C4-2B (cell line): ENCODE results near the gene RNF123.

ENCODE experiments used
- ZFX ChIP-seq: fragments of 450-650 bp; IDR thresholded peaks from 2 replicates; pipeline ENCODE4 v1.6.1; 2017
- TF ChIP-seq, protein P1 (sequence below): fragments of 450-650 bp; conservative IDR thresholded peaks from 2 replicates; pipeline ENCODE4 v1.5.1; 2017; ENCODE audit warnings: mild to moderate bottlenecking

DNA sequence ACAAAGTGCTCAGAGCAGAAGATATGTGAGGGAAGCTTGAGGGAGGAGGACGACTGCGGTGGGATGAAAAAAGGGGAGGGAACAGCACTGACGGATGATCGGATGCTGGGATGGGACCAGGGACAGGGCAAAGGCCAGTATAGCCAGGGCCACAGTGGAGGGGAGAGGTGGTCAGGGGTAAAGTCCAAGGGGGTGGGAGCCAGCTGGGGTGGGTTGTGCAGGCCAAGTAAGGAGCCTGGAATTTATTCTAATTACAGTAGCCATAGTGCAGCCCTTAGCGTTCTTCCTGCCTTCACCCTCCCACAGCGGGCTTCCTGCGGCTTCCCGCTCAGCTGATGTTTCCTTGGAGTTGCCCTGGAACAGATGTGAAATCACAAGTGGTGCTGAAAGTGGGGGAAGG, 22.8 kb upstream of the RNF123 start:
- TF ChIP-seq, protein P1, sequence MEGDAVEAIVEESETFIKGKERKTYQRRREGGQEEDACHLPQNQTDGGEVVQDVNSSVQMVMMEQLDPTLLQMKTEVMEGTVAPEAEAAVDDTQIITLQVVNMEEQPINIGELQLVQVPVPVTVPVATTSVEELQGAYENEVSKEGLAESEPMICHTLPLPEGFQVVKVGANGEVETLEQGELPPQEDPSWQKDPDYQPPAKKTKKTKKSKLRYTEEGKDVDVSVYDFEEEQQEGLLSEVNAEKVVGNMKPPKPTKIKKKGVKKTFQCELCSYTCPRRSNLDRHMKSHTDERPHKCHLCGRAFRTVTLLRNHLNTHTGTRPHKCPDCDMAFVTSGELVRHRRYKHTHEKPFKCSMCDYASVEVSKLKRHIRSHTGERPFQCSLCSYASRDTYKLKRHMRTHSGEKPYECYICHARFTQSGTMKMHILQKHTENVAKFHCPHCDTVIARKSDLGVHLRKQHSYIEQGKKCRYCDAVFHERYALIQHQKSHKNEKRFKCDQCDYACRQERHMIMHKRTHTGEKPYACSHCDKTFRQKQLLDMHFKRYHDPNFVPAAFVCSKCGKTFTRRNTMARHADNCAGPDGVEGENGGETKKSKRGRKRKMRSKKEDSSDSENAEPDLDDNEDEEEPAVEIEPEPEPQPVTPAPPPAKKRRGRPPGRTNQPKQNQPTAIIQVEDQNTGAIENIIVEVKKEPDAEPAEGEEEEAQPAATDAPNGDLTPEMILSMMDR = no peak
- TF ChIP-seq ZFX = no peak
